PC-9 (cell line): ENCODE results near the gene MTHFD2.

Experiments
- EZH2 ChIP-seq: fragments of 200-600 bp; sonication (generic); IDR thresholded peaks from 2 replicates; pipeline ENCODE4 v1.8.0; 2017; ENCODE audit warnings: antibody characterized with exemption, low read depth
- TF ChIP-seq, protein P1 (sequence below): fragments of 200-600 bp; sonication (generic); conservative IDR thresholded peaks from 2 replicates; pipeline ENCODE4 v1.6.1; 2017; ENCODE audit warnings: mixed run types, antibody characterized with exemption, mild to moderate bottlenecking, moderate library complexity

DNA sequence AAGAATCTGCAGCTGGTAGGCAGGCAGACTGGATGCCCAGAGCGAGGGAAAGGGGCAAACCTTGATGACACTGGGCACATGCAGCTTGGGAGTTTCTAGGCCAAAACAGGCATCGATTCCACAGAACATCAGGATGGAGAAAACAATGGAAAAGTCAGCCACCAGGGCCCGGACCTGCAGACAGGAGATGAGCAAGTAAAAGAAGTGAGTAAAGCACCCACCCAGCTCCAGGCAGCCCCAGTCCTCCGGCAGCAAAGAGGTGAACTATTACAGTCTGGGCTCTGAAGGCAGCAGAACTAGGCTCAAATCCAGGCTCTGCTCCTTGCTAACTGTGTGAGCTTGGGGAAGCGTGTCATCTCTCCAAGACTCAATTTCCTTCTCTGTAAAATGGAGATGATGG, 36.6 kb downstream of the MTHFD2 start:
- TF ChIP-seq, protein P1, sequence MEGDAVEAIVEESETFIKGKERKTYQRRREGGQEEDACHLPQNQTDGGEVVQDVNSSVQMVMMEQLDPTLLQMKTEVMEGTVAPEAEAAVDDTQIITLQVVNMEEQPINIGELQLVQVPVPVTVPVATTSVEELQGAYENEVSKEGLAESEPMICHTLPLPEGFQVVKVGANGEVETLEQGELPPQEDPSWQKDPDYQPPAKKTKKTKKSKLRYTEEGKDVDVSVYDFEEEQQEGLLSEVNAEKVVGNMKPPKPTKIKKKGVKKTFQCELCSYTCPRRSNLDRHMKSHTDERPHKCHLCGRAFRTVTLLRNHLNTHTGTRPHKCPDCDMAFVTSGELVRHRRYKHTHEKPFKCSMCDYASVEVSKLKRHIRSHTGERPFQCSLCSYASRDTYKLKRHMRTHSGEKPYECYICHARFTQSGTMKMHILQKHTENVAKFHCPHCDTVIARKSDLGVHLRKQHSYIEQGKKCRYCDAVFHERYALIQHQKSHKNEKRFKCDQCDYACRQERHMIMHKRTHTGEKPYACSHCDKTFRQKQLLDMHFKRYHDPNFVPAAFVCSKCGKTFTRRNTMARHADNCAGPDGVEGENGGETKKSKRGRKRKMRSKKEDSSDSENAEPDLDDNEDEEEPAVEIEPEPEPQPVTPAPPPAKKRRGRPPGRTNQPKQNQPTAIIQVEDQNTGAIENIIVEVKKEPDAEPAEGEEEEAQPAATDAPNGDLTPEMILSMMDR: no peak
- no peak for TF ChIP-seq EZH2
